ENCODE results near the gene LMBR1L.
"Not testable (repeated sequence)": the region's sequence is repeated elsewhere in the genome, so short reads cannot be mapped to it uniquely, and the experiment has no call there.

Gene LMBR1L

DNA sequence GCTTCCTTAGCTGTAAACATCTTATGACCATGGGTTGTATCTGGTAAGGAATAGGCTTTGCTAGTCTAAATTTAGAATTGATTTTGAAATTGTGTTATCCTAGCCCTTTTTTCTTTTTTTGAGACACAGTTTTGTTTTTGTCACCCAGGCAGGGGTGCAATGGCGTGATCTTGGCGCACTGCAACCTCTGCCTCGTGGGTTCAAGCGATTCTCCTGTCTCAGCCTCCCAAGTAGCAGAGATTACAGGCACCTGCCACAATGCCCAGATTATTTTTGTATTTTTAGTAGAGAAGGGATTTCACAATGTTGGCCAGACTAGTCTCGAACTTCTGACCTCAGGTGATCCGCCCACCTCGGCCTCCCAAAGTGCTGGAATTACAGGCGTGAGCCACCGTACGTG lies 22.9 kb upstream of the LMBR1L start:
- no peak overlapping the region for H3K27ac ChIP-seq (ENCODE audit: low read depth, low read length)
- H3K4me3 ChIP-seq (ENCODE audit: low read depth in 1 of 2, low read length in 2 of 2): no peak overlapping the region
- H3K4me1 ChIP-seq (ENCODE audit: control insufficient read depth in 1 of 2, insufficient read depth in 2 of 2, low read length in 2 of 2): peaks cover 15 to 22% of the 10 kb centered on the region in 2 donors
- H3K36me3 ChIP-seq (ENCODE audit: control insufficient read depth in 1 of 2, insufficient read depth in 2 of 2, low read length in 2 of 2): peaks cover 9 to 12% of the 10 kb centered on the region in 2 donors
- H3K9me3 ChIP-seq (ENCODE audit: control insufficient read depth in 1 of 2, low read length in 2 of 2): no peaks in the 10 kb centered on the region
- no peaks in the 10 kb centered on the region for H3K27me3 ChIP-seq (ENCODE audit: control insufficient read depth in 1 of 2, insufficient read depth in 2 of 2, low read length in 2 of 2)
- H3K9ac ChIP-seq (ENCODE audit: low read depth in 1 of 2, low read length in 2 of 2): no peak overlapping the region

DNA sequence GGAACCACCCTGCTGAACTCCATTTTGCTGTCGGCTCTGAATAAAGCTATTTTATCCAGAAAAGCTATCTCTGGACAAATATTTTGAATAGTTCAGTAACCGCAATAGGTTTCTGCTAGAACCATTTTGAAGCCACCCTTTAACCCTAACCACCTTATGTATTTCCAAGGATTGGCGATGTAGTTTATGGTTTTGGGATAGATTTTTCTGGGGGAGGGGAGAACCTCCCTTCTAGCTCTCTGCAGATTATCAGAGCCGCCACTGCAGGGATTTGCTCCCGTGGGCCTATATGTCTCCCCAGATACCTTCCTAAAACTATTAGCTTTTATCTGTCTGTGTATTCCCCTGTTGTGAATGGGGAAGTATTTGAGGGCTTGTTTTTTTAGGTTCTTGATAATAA lies 22.4 kb upstream of the LMBR1L start:
- Histone ChIP-seq H3K9me3 (ENCODE audit: control insufficient read depth in 1 of 2, low read length in 2 of 2) (no peaks in the 10 kb centered on the region), H3K4me3 (ENCODE audit: low read depth in 1 of 2, low read length in 2 of 2) (no peak overlapping the region), H3K4me1 (ENCODE audit: control insufficient read depth in 1 of 2, insufficient read depth in 2 of 2, low read length in 2 of 2) (peaks cover 15 to 22% of the 10 kb centered on the region in 2 donors), H3K27ac (ENCODE audit: low read depth, low read length) (no peak overlapping the region), H3K36me3 (ENCODE audit: control insufficient read depth in 1 of 2, insufficient read depth in 2 of 2, low read length in 2 of 2) (peaks cover 10 to 12% of the 10 kb centered on the region in 2 donors), H3K9ac (ENCODE audit: low read depth in 1 of 2, low read length in 2 of 2) (no peak overlapping the region), H3K27me3 (ENCODE audit: control insufficient read depth in 1 of 2, insufficient read depth in 2 of 2, low read length in 2 of 2) (no peaks in the 10 kb centered on the region)

DNA sequence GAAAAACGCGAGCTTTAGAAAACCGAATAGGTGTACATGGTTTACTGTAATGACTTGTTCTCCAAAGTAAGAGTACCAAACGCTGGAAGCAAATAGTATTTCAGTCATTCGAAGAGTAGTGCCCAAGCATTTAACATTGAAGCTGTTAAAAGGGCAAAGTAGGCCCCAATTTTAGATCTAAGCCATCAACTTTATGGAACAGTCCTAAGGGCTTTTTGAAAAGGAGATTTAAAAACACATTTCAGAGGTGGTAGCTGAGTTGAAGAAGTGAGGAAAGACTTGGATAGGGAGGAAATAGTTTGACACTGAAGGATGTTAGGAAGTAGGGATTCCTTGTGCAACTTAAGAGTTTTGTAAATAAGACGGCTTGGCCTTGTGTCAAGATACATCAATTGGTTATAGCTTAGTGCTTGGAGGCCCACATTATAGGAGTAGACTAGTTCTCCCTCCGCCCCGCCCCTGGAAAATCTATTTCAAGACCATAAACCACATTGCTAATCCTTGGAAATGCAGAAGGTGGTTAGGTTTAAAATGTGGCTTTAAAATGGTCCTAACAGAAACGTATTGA lies 21.3 kb upstream of the LMBR1L start:
- Histone ChIP-seq H3K9ac (ENCODE audit: low read depth in 1 of 2, low read length in 2 of 2) (peak overlapping the region; percentile 53 to 68), H3K4me1 (ENCODE audit: control insufficient read depth in 1 of 2, insufficient read depth in 2 of 2, low read length in 2 of 2) (peaks cover 15 to 22% of the 10 kb centered on the region in 2 donors), H3K36me3 (ENCODE audit: control insufficient read depth in 1 of 2, insufficient read depth in 2 of 2, low read length in 2 of 2) (peaks cover 17 to 22% of the 10 kb centered on the region in 2 donors), H3K9me3 (ENCODE audit: control insufficient read depth in 1 of 2, low read length in 2 of 2) (no peaks in the 10 kb centered on the region), H3K27me3 (ENCODE audit: control insufficient read depth in 1 of 2, insufficient read depth in 2 of 2, low read length in 2 of 2) (no peaks in the 10 kb centered on the region), H3K4me3 (ENCODE audit: low read depth in 1 of 2, low read length in 2 of 2) (peak overlapping the region; percentile 61 to 89), H3K27ac (ENCODE audit: low read depth, low read length) (peak overlapping the region; percentile 73)

DNA sequence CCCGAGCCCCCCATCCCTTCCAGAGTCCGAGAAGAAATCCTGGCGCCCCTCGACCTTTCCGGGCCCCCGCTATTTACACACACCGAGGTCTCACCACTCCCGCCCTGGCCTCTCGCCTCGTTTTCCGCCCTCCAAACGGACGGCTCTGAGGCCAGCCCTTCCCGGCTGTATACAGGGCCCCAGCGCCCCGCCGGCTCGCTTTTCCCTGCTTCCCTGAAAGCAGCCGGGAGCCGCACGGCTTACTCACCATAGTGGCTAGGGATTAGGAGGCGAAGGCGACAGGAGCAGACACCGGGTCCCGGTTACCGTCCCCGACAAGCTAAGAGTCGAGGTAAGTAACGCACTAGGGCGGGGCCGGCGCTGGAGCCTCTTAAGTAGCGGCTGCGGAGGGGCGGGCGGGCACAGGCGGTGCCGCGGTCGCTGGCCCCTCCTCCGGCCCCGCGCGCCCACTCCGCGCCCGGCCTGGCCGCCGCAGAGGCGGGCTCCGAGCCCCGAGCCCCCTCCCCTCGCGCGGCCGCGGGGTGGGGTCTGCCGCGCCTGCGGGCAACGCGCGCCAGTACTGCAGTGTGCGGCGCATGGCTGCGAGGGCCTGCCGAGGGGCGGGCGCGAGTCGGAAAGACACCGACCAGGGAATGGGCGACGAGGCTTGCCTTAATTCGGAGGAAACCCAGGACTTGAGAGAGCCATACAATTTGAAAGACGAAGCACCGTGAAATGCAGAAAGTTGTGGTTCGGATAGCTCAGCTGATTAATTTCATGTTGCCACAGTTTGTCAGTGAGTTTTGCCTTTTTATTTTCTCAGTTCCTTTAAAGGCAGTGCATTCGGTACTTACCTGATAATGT lies 20.6 kb upstream of the LMBR1L start, which contains the start of gene TUBA1B:
TUBA1B (minus strand) TSS at position 345 of the 843 bp plus-strand sequence; CDS start at position 250, 95 bp downstream.
- H3K4me3 ChIP-seq (ENCODE audit: low read depth in 1 of 2, low read length in 2 of 2): peak within 1 kb of the TSS; percentile 78 to 97
- H3K4me1 ChIP-seq (ENCODE audit: control insufficient read depth in 1 of 2, insufficient read depth in 2 of 2, low read length in 2 of 2): peaks cover 15 to 22% of the 10 kb centered on the region in 2 donors
- H3K9ac ChIP-seq (ENCODE audit: low read depth in 1 of 2, low read length in 2 of 2): peak within 1 kb of the TSS; percentile 99
- H3K9me3 ChIP-seq (ENCODE audit: control insufficient read depth in 1 of 2, low read length in 2 of 2): no peaks in the 10 kb centered on the region
- peak within 1 kb of the TSS; percentile 99 for H3K27ac ChIP-seq (ENCODE audit: low read depth, low read length)
- peaks cover 17 to 24% of the 10 kb centered on the region in 2 donors for H3K36me3 ChIP-seq (ENCODE audit: control insufficient read depth in 1 of 2, insufficient read depth in 2 of 2, low read length in 2 of 2)
- H3K27me3 ChIP-seq (ENCODE audit: control insufficient read depth in 1 of 2, insufficient read depth in 2 of 2, low read length in 2 of 2): no peaks in the 10 kb centered on the region

DNA sequence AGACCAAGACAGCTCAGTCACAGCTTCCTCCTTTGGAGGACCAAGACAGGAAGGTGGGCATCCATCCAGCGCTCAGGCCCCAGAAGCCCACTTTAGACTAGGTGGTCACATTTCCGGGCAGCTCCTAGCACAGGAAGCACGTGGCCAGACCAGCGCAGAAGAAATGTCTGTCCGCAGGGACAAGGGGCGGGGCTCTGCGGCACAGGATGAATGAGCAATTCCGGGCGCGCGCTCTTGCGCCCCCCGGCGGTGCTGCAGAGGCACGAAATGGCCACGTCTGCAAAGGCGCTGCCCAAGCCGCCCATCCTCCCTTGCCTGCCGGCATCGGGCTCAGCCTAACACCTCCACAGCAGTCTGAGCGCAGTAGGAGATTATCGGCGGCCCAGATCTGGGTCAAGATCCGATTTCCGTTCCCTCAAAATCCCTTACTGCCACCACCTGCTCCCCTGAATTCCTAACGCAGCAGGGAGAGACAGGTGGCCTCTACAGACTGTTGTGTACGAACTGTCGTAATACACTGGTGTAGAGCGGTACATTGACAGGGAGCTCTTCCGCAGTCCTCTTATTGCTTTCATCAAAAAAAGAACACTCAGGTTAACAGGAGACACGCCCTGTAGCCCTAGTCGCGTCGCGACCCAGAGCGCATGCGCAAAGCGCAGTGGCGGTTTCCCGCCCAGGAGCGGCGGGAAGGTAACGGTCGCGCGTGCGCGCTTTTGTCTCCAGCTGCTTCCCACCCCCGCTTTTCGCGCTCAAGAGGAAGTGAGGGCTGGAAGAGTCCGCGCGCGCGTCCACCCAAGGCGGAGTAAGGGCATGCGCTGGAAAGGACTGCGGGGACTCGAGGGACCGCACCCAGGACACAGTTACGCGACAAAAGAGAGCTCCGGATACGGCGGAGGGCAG lies 19.8 kb upstream of the LMBR1L start:
- no peaks in the 10 kb centered on the region for H3K9me3 ChIP-seq (ENCODE audit: control insufficient read depth in 1 of 2, low read length in 2 of 2)
- H3K9ac ChIP-seq (ENCODE audit: low read depth in 1 of 2, low read length in 2 of 2): peak overlapping the region; percentile 99
- no peaks in the 10 kb centered on the region for H3K27me3 ChIP-seq (ENCODE audit: control insufficient read depth in 1 of 2, insufficient read depth in 2 of 2, low read length in 2 of 2)
- H3K27ac ChIP-seq (ENCODE audit: low read depth, low read length): peak overlapping the region; percentile 99
- peaks cover 17 to 24% of the 10 kb centered on the region in 2 donors for H3K36me3 ChIP-seq (ENCODE audit: control insufficient read depth in 1 of 2, insufficient read depth in 2 of 2, low read length in 2 of 2)
- H3K4me3 ChIP-seq (ENCODE audit: low read depth in 1 of 2, low read length in 2 of 2): peak overlapping the region; percentile 78 to 97
- H3K4me1 ChIP-seq (ENCODE audit: control insufficient read depth in 1 of 2, insufficient read depth in 2 of 2, low read length in 2 of 2): peaks cover 15 to 22% of the 10 kb centered on the region in 2 donors

- H3K9ac ChIP-seq (ENCODE audit: low read depth in 1 of 2, low read length in 2 of 2): peak overlapping the region; percentile 99
- H3K27me3 ChIP-seq (ENCODE audit: control insufficient read depth in 1 of 2, insufficient read depth in 2 of 2, low read length in 2 of 2): no peaks in the 10 kb centered on the region
- H3K36me3 ChIP-seq (ENCODE audit: control insufficient read depth in 1 of 2, insufficient read depth in 2 of 2, low read length in 2 of 2): peaks cover 17 to 24% of the 10 kb centered on the region in 2 donors
- no peaks in the 10 kb centered on the region for H3K9me3 ChIP-seq (ENCODE audit: control insufficient read depth in 1 of 2, low read length in 2 of 2)
- H3K27ac ChIP-seq (ENCODE audit: low read depth, low read length): peak overlapping the region; percentile 99
- H3K4me1 ChIP-seq (ENCODE audit: control insufficient read depth in 1 of 2, insufficient read depth in 2 of 2, low read length in 2 of 2): peaks cover 15 to 22% of the 10 kb centered on the region in 2 donors
- H3K4me3 ChIP-seq (ENCODE audit: low read depth in 1 of 2, low read length in 2 of 2): peak overlapping the region; percentile 78 to 97
These were observed 18.9 kb upstream of the LMBR1L start for GRCh38 chr12:49129332-49130150.

GRCh38 chr12:49127971-49128370 lies 17.3 kb upstream of the LMBR1L start:
- H3K9ac ChIP-seq (ENCODE audit: low read depth in 1 of 2, low read length in 2 of 2); H3K27me3 ChIP-seq (ENCODE audit: control insufficient read depth in 1 of 2, insufficient read depth in 2 of 2, low read length in 2 of 2): not testable (repeated sequence)

DNA sequence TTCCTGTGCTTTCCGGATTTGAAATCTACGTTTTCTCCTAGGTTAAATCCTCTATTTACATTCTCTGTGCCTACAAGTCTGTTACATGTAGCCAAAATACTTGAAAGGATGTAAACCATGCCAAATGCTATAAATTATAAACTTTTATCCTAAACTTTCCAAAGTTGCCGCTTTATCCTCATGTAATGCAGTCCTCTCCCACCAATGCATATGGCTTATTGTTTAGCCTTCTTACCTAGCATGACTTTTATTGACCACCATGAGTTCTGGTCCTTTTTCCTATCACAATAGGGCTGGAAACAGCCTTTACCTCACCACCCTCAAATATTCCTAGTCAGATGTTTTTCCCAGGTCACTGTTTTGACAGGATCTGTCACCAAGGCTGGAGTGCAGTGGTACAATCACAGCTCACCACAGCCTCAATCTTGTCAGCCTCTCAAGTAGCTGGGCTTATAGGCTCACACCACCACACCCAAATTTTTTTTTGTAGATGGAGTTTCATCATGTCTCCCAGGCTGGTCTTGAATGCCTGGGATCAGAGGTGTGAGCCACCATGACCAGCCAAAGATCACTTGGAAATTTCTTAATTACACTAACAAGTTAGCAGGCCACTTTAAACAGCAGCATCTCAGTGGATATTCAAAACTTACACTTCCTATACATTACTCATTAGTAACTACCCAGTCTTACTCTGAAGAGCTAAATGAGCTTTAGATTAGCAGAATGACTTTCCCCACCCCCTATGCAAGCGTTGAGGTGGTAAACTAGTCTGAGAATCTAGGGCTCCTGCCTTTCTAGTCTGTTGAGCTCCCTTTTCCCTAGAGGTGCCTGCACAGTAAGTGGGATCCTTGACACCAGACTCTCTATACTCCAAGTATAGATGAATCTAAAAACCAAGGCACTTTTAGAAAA lies 16.5 kb upstream of the LMBR1L start:
- Histone ChIP-seq H3K27ac (ENCODE audit: low read depth, low read length) (no peak overlapping the region), H3K4me3 (ENCODE audit: low read depth in 1 of 2, low read length in 2 of 2) (no peak overlapping the region)

More at GRCh38 chr12:49127971-49128370, 17.3 kb upstream of the LMBR1L start:
- Histone ChIP-seq H3K4me1 (ENCODE audit: control insufficient read depth in 1 of 2, insufficient read depth in 2 of 2, low read length in 2 of 2) (peaks cover 15 to 19% of the 10 kb centered on the region in 2 donors), H3K36me3 (ENCODE audit: control insufficient read depth in 1 of 2, insufficient read depth in 2 of 2, low read length in 2 of 2) (peaks cover 17 to 24% of the 10 kb centered on the region in 2 donors)
- H3K4me3 ChIP-seq (ENCODE audit: low read depth in 1 of 2, low read length in 2 of 2); H3K9me3 ChIP-seq (ENCODE audit: control insufficient read depth in 1 of 2, low read length in 2 of 2); H3K27ac ChIP-seq (ENCODE audit: low read depth, low read length): not testable (repeated sequence)

More for the DNA sequence above, 16.5 kb upstream of the LMBR1L start:
- Histone ChIP-seq H3K9me3 (ENCODE audit: control insufficient read depth in 1 of 2, low read length in 2 of 2) (no peaks in the 10 kb centered on the region), H3K36me3 (ENCODE audit: control insufficient read depth in 1 of 2, insufficient read depth in 2 of 2, low read length in 2 of 2) (peaks cover 17 to 24% of the 10 kb centered on the region in 2 donors), H3K9ac (ENCODE audit: low read depth in 1 of 2, low read length in 2 of 2) (no peak overlapping the region), H3K27me3 (ENCODE audit: control insufficient read depth in 1 of 2, insufficient read depth in 2 of 2, low read length in 2 of 2) (no peaks in the 10 kb centered on the region), H3K4me1 (ENCODE audit: control insufficient read depth in 1 of 2, insufficient read depth in 2 of 2, low read length in 2 of 2) (peaks cover 13 to 15% of the 10 kb centered on the region in 2 donors)
